CD4-positive, alpha-beta T cell treated with Interferon alpha-2 for 1 hour (primary cell): ENCODE data around the gene KCNMB2.
"Not testable (repeated sequence)": the region's sequence is repeated elsewhere in the genome, so short reads cannot be mapped to it uniquely, and the experiment has no call there.

Experiments used
- DNase-seq, 2 donors: peaks; one replicate each; pipeline ENCODE4 v3.0.0-alpha.2; 2020 to 2022

The KCNMB2 gene

DNA sequence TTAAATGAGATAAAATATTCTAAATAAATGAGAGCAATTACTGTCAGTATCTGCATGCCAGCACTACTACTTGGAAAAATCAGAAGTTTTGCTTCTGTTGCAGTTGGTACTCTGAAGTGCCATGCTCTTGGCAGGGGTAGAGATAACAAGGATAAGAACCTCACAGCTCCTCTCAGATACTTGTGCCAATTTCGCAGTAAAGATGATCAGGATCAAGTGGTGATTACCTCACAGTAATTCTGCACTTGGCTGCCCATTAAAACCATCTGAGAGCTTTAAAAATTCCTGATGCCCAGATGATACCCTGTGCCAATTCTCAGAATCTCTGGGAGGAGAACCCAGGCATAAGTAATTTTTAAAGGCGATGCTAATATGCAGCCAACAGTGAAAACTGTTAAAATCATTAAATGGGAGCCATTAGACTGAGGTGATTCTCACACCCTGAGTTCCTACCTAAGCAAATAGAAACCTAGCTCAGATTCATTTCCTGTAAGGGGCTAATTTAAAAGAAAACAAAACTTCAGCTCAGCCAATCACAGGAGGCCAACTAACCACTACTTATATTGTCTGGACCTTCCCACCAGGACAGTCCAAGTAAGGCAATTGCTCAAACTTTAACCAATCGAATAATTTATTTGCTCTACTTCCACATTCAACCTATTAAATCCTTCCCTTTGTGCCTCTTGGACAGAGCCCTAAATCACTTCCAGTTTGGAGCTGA is 171.2 kb downstream of the KCNMB2 start:
- no peak for DNase-seq

DNA sequence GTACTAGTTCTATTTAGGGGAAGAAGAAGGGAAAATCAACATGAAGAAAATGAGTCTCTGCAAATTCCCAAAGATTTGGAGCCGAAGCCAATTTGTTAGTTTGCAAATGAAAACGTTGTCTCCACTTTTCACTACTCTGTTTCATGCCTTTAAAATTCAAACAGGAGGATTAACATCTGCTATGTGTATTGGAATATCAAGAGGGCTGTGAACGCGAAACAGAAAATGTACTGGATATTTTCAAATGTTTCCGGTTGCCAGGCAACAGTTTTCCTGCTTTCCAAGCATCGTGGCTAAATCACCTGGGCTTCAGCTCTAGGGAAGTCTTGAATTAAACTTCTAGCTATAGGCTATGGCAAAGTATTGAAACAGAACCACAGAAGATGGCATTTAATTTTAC is 172.8 kb downstream of the KCNMB2 start:
- no peak for DNase-seq

DNA sequence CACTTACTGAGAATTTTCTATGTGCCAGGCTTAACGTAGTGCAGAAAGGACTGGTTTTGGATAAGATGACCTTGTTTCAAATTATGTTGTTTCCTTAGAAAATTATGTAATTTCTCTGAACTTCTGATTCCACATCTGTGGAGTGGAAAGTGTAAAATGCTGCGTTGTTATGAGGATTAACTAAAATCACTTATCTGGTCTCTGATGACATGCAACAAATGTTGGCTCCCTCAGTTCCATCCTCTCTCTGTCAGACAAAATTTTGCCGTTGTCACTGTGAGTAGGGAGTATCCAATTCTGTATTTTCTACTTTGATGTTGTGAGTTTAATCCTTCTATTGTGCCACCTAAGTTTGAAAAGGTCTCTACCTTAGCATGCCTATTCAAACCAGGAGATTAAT is 175.5 kb downstream of the KCNMB2 start:
- no peak for DNase-seq

DNA sequence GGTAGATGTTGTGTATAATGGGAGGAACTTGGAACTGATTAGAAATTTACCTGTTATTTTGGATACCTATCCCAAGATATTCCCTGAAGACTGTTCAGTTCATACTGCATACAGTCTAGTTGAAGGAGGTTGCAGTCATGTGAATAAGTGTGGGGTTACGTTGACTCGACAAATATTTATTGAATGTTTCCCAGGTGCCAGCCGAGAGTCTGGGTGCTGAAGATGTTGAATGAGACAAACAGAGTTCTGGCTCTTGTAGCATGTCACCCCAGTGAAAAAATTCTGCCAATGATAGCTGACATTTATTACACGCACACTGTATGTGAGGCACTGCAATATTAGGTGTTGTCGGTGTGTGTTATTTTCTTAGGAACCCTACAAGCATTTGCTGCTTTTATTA is 176.0 kb downstream of the KCNMB2 start:
- DNase-seq, result no peak

DNA sequence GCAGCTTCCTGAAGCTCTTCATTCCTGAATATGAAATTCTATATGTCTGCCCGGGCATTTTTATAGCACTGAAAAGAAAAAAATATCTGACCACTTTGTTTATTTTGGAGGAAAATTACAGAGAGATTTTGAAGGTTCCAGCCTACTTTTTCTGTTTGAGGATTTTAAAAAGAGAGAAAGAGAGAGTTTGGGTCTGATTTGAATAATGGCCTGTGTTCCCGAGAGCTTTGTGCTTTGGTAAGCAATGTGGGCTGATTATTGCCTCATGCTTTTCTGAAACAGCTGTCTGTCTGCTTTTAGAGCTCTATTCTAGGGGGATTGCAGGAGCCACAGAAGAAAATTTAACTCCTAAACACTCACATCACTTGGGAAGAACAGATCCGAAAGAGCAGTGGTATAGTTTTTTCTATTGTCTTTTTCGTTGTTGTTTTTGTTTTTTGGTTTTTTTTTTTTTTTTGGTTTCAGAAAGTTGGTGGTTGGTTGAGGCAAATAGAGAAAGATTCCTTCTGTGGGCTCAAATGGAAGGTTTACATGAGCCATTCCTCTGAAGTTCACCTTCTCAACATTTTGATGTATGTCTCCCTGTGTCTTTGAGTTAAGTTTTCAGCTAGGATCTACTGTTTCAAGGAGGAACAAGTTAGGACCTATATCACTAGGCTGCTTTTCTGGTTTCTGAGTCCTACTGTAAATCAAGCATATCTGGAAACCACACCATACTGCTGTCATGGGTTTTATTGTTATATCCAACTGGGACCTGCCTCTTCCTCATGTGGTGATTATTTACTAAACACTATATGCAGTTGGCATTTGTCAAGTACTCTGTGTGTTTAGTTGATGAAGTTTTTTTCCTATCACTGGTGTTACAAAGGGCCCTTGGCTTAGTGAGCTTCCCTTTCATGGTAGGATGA is 178.9 kb downstream of the KCNMB2 start:
- no peak for DNase-seq

DNA sequence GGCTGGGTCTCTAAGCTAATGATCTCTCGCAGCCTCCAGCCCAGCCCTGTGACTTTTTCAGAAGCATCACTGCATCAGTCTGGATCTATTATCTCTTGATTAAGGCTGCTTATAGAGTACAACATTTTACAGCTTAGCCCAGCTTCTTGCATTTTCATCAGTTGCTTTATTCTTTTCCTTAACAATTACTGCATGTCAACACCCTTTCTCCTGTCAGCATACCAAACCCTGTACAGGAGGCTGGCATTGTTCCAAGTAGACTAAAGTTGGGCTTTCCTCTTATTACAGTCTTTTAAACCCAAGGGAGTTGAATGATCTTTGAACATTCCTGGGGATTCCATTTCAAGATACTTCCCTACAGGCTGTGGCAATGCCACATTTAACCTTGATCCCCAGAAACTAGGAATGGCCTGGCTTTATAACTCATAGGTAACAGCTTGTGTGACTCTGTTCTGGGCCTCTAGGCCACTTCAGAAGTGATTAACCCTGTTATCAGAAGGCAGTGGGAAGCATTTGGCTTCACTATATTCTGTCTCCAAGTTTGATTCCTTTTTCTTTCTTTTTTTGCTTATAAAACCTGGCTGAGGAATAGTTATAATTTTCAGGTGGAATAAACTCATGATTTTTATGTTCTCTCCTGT is 182.9 kb downstream of the KCNMB2 start:
- no peak for DNase-seq

DNA sequence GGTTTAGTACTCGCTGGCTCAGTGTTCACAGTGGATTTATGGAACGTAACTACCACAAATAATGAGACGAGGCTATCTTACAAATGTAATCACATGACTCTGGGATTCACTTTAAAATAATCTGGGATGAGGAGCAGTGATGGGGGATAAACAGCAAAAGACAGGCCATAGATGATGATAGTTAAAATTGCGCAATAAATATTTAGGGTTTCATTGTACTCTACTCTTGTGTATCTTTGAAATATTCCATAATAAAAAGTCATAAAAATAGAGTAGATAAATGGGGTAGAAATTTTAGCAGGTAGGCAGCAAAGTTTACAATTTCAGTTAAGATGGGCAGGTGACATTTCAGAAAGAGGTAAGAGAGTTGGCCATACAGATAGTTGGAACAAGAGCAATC is 196.6 kb downstream of the KCNMB2 start:
- DNase-seq, result no peak

DNA sequence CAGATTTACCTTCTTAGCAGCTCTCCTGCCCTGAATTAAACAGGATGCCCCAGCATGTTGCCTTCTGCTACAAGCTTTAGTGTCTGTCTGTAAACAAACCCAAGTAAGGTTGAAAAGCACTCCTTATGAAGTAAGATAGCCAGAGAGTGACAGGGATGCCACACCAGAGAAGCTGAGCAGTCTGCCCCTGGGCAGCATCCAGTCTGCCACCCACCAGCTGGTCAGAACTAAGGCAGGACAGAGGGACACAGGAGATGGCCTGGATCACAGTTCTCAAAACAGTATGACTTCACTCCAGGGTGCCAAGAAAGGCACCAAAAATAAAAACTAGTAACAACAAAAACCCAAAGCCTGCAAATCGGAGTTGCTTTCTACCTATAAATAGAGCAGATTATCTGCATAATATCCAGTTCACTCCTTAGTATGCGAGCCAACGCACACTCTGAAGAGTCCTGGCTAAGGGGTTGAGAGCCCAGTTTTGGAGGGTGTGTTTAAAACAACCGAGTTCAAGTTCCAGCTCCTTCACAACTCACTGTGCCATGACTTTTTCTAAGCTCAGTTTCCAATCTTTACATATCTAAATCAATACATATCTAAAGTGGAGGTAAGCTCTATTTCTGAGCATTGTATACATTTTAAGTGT is 198.9 kb downstream of the KCNMB2 start:
- no peak for DNase-seq

DNA sequence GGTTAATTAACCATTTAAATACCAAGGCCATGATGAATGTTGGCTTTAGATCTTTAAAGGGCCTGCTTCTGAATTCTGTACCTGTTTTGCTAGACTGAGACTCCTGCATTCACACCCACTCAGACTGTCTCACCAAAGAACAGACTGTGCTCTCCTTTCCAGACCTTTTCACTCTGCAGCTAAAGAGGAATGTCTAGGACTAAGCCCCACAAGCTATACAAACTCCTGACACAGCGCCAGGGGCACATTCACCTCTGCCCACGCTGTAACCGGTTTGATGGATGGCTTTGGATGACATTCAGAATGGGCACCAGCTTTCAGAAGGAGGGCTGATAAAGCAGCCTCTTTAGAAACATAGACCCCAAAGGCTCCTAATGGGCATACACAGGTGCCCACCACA is 200.1 kb downstream of the KCNMB2 start:
- no peak for DNase-seq

DNA sequence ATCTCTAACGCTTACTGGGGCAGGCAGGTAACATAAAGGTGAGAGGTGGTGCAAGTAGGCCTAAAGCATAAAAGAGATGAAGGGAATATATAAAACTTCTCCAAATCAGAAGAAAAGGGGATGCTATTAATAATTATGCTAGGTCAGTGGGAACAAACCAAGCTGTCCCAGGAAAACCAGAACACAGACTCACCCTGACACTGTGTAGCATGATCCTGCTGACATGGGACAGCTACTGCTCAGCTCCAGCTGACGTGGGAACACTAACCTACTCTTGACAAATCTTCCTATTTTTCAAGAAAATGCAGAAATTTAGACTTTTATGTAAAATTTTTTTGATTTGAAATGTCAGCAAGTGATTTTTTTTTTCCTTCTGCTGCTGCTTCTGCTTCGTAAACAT is 203.5 kb downstream of the KCNMB2 start:
- DNase-seq, result no peak

DNA sequence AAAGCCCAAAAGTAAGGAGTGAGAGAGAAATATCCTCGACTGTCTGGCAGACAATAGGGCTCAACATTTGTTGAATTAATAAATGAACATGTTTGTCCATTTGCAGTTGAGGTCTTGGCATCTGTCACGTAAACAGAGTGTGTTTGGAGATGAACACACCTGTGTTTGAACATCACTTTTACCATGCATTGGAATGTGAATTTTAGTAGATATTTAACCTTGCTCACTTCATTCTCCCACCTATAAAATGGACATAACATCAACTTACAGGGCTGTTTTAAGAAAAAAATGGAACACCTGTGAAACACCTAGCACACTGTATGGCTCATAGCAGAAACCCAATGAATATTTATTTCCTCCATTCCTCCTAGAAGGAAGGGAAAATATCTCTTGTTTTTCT is 204.8 kb downstream of the KCNMB2 start:
- DNase-seq, result no peak

DNA sequence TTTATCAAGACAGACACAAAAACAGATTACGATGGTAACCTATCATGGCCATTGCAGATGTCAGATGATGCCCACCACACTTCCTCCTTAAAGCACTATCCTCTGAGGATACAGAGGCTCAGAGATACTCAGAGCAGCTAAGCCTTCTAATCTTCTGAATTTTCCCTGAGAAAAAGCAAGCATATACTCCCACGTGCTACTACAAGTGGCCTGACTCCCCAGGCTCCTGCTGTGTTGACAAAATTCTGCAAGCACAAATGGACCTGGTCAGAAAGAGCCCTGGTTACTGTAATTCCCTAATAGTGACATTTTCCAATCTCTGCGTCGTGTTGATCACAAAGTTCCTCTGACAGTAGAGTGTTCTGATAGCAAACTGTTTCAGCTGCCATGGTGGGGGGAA is 207.1 kb downstream of the KCNMB2 start:
- DNase-seq, result no peak

DNA sequence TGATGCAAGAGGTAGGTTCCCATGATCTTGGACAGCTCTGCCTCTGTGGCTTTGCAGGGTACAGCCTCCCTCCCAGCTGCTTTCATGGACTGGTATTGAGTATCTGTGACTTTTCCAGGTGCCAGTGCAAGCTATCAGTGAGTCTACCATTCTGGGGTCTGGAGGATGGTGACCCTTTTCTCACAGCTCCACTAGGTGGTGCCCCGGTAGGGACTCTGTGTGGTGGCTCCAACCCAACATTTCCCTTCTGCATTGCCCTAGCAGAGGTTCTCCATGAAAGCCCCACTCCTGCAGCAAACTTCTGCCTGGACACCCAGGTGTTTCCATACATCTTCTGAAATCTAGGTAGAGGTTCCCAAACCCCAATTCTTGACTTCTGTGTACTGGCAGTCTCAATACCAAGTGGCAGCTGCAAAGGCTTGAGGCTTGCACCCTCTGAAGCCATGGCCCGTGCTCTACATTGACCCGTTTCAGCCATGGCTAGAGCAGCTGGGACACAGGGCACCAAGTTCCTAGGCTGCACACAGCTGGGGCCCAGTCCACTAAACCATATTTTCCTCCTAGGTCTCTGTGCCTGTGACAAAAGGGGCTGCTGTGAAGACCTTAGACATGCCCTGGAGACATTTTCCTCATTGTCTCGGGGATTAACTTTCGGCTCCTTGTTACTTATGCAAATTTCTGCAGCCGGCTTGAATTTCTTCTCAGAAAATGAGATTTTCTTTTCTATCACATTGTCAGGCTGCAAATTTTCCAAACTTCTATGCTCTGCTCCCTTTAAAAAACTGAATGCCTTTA is 209.8 kb downstream of the KCNMB2 start:
- not testable (repeated sequence) for DNase-seq

DNA sequence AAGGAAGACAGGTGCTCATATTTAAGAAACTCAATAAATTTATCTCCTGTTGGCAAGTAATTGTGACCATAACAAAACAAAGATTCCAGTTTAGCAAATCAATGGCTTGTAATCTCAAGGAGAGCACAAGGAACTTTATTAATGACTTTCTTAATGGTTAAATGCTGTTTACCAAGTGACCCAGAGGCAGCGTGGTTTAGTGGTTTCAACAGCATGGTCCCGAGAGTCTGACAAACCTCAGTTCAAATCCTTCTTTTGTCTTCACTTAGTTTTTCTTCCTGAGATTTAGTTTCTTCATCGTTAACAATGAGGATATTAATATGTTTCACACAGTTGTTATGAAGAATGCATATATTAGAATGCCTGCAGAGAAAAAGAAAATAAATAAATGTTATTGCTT is 212.6 kb downstream of the KCNMB2 start:
- no peak for DNase-seq

DNA sequence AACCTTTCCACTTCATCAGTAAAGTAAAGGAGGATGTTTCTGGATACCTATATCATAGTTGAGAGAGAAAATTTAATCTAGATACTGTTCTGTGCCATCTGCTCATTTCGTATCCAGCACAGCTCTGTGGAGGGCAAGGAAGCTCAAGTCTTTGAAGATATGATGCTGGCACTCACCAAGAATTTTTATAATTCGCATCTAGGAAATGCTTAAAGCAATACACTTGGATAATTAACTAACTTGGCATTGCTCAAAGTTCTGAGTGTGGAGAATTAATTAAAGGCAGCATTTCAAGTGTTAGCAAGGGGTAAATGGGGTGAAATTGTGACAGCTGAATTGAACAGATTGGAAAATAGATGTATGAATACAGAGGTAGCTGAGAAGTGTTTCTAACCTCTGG is 213.2 kb downstream of the KCNMB2 start:
- DNase-seq, result no peak

DNA sequence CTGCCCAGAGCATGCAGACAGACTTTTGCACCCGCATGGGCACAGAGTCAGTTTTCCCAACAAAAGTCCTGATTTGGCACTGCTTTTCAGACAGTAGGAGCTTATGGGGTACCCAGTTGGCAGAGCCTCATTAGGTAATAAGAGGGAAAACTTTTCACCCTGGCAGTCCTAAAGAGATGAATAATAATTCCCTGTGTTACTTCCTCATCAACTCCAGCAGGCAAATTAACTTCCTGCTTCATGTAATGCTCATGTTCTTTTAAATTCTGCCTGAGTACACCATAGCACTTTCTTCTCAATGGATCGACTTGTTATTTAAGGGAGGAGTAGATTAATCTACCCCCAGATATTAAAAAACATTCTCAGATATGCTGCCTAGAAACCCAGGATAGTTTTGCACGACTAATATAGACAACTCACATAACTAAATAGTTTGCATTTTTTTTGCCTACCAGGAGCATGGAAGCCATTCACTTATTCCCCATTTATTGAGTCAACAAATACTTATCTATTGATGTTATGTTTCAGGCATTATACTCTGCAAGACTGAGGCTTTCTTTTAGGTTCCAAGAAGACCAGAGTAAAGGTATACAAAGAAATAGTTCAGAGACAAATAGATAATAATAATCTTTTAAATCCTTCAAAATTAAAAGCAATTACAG is 214.5 kb downstream of the KCNMB2 start:
- no peak for DNase-seq

DNA sequence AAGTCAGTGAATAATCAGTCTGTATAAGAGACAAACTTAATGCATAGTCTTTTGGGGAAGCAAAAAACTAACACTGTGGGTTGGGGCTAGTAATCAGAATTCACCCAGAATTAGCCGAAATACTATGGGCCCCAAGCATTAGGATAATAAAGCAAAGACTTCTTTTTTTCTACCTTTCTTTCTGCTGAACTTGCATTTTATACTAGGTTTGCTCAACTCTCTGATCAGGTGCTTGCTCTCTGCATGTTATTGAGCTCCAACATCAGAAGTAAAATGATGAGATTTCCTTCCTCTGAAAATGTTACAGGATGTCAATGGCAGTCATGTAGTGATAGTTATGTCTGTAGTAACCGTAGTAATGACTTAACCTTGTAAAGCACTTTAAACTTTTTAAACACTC is 216.6 kb downstream of the KCNMB2 start:
- no peak for DNase-seq

DNA sequence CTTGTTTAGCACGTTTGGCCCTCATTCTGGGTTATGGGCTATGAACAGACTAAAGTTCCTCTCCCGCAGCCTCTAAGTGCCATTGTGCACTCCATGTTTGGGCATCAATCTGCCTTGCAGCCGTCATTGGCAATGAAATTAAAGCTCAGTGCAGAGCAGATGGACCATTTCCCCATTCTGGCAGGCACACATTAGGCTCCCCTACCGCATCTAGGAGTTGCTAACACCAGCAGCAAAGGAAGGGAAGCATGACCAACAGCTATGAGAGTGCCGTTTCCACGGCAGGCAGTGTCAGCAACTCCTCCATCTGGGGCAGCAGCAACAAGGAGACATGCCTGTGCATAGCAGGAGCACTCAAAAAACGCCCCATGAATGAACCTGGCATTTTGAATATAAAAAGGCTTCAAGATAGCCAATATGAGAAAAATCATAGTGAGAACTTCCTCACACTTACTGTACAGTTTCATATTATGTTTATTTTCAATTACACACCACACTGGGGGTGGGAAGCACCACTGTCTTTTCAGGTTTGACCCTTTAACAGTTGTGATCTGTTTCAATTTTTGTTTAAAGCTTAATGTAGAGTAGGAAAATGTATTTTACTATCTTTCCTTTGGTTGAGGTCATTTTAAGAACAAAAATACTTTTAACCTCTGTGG is 218.7 kb downstream of the KCNMB2 start:
- DNase-seq, result no peak

DNA sequence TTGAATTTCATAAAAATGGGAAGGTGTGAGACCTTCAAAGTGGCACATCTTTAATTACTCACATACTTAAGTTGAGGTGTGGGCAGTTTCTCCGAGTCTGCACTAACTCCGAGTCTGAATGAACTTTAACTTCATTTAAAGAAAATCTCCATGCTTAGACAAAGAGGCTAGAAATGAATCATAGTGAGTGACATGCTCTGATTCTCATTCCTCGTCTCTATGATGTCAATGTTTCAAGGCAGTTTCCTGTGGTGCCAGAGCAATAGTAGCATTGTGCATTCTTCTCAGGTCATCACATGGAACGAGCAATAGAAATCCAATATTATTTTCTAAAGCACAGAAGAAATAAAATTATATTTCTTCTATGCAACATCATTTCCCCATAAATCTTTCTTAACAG is 224.8 kb downstream of the KCNMB2 start:
- no peak for DNase-seq

DNA sequence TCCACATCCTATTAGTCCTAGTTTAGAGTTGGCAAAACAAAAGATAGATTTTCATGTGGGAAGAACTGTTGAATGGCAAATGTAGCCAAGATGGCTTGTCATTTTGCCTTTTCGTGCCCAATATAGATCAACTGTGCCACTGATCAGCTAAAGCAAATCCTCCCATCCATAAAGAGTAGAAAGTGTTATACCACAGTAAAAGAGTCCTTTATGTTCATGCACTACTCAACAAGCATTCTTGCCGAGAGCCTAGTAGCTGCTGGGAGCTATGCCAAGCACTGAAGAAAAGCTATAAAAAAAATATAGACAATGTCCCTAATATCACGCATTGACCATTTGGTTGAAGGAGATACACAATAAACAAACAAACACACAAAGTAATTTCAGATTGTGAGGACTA is 225.2 kb downstream of the KCNMB2 start:
- DNase-seq, result no peak

DNA sequence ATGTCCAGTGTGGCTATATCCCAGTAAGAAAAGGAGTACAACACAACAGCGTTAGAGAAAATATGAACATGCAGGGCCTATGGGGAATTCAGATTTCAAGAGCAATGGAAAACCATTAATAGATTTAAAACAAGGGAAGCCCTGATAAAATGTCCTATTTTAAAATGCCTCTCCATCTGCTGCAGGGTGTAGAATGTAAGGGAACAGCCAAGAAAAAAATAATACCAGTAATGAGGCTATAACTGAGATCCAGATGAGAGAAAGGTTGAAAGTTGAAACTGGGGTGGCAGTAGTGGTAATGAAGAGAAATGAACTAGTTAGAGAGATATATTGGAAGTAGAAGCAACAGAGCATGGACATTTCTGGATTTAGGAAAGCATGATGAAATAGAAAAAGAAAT is 226.1 kb downstream of the KCNMB2 start:
- no peak for DNase-seq
